Upper lobe of left lung (tissue), 4 donors: Measurements from ENCODE around the gene APOBR.

Experiments
- CTCF ChIP-seq, 6 experiments: fragments of 450-650 bp in 4 of 6; fragments of 200-600 bp in 2 of 6; sonication (generic) in 2 of 6; IDR thresholded peaks; one replicate each; pipeline ENCODE4 v1.5.1; 2016 to 2019; ENCODE audit warnings: antibody characterized with exemption in 6 of 6
- POLR2AphosphoS5 ChIP-seq, 2 donors: sonication (generic); formaldehyde crosslinking; IDR thresholded peaks; one replicate each; pipeline ENCODE4 v1.5.1; 2017; ENCODE audit warnings: antibody characterized with exemption in 2 of 2

- no peak for TF ChIP-seq CTCF (IDR thresholded peaks at IDR 0.05)
- TF ChIP-seq POLR2AphosphoS5 (IDR thresholded peaks at IDR 0.05), result peak in 1 of 2 donors; percentile 71
These were observed at the start of gene APOBR for GRCh38 chr16:28494121-28494851.
